GM23248 (cell line): ENCODE data around the gene WDR7. TPM values are rescaled to one million over a fixed set of nuclear protein-coding genes. Genes with fewer than 3 reads are reported as not detected.

Experiments used
- DNase-seq: peaks from one replicate; pipeline ENCODE4 v3.0.0-alpha.2; 2015
- H2AFZ ChIP-seq: fragments of 200-600 bp; sonication (generic); 2 replicates; pipeline ENCODE4 v1.6.1; 2016; ENCODE audit warnings: antibody characterized with exemption
- H3F3A ChIP-seq: fragments of 200-600 bp; sonication (generic); 2 replicates; pipeline ENCODE4 v1.6.1; 2016; ENCODE audit warnings: mild to moderate bottlenecking, antibody characterized with exemption, mixed run types; ENCODE audit not compliant: insufficient read depth
- H3K27ac ChIP-seq: fragments of 200-600 bp; sonication (generic); 2 replicates; pipeline ENCODE4 v1.5.1; 2016; ENCODE audit warnings: mild to moderate bottlenecking
- H3K27me3 ChIP-seq: fragments of 200-600 bp; sonication (generic); replicated peaks from 2 replicates; pipeline ENCODE4 v1.6.1; 2016; ENCODE audit warnings: mild to moderate bottlenecking; ENCODE audit not compliant: insufficient read depth
- H3K36me3 ChIP-seq: fragments of 200-600 bp; sonication (generic); 2 replicates; pipeline ENCODE4 v1.6.1; 2016; ENCODE audit warnings: low read depth, mild to moderate bottlenecking
- H3K4me1 ChIP-seq: fragments of 200-600 bp; sonication (generic); 2 replicates; pipeline ENCODE4 v1.6.1; 2016; ENCODE audit warnings: mild to moderate bottlenecking; ENCODE audit not compliant: insufficient read depth
- H3K4me2 ChIP-seq: fragments of 200-600 bp; sonication (generic); one replicate; pipeline ENCODE4 v1.6.1; 2016; ENCODE audit warnings: mild to moderate bottlenecking; ENCODE audit not compliant: unreplicated experiment
- H3K4me3 ChIP-seq: fragments of 200-600 bp; sonication (generic); 2 replicates; pipeline ENCODE4 v1.5.1; 2016; ENCODE audit warnings: mild to moderate bottlenecking
- H3K79me2 ChIP-seq: fragments of 200-600 bp; sonication (generic); 2 replicates; pipeline ENCODE4 v1.6.1; 2016; ENCODE audit warnings: mild to moderate bottlenecking; ENCODE audit not compliant: insufficient read depth
- H3K9ac ChIP-seq: fragments of 200-600 bp; sonication (generic); 2 replicates; pipeline ENCODE4 v1.6.1; 2016; ENCODE audit warnings: mild to moderate bottlenecking
- H3K9me2 ChIP-seq: fragments of 200-600 bp; sonication (generic); 2 replicates; pipeline ENCODE4 v1.6.1; 2016; ENCODE audit warnings: mixed run types, mild to moderate bottlenecking, moderate library complexity; ENCODE audit not compliant: insufficient read depth
- H3K9me3 ChIP-seq: fragments of 200-600 bp; sonication (generic); one replicate; pipeline ENCODE4 v1.6.1; 2017; ENCODE audit warnings: low read depth
- H4K20me1 ChIP-seq: fragments of 200-600 bp; sonication (generic); 2 replicates; pipeline ENCODE4 v1.6.0; 2016; ENCODE audit not compliant: insufficient read depth
- EZH2 ChIP-seq: fragments of 200-600 bp; sonication (generic); IDR thresholded peaks from 2 replicates; pipeline ENCODE4 v1.6.1; 2018; ENCODE audit warnings: antibody characterized with exemption, mild to moderate bottlenecking; ENCODE audit not compliant: insufficient read depth, poor library complexity, severe bottlenecking
- EZH2phosphoT487 ChIP-seq: fragments of 200-600 bp; sonication (generic); IDR thresholded peaks from 2 replicates; pipeline ENCODE4 v1.6.1; 2018; ENCODE audit warnings: antibody characterized with exemption, moderate library complexity, mild to moderate bottlenecking, low read depth; ENCODE audit not compliant: insufficient read depth
- WGBS, 2 experiments: methylation state at CpG; one replicate each; pipeline ENCODE4 v1.1.6; 2015 to 2017; ENCODE audit warnings: low lambda C conversion rate in 2 of 2, low coverage in 1 of 2; ENCODE audit errors: missing lambda C conversion rate in 2 of 2; 5-methylcytosine and 5-hydroxymethylcytosine counted together
- in situ Hi-C: fragments of 300-500 bp; cut with MboI; formaldehyde crosslinking; loops from 2 replicates; pipeline ENCODE4 v1.15.0; 2020
- polyA plus RNA-seq: library from polyadenylated mRNA; unstranded; fragments of >200 nt; fragmentation: Nextera tagmentation; extraction: Ambion mirVana; gene quantifications from 2 replicates; pipeline ENCODE4 v1.2.1, GENCODE V29; 2016
- total RNA-seq: library from RNA; depleted of rRNA; stranded (reverse); fragments of >200 nt; shearing (Covaris generic); gene quantifications from 2 replicates; pipeline ENCODE4 v1.2.3, GENCODE V29; 2014

WDR7 gene
- total and polyA plus RNA-seq, 2 experiments from 2014 or later: 6.7 to 8.3 TPM

- in situ Hi-C loops: no loop called here
- Histone ChIP-seq H3K27me3 (no peaks in the 10 kb centered on the region), H3K79me2 (no peaks in the 10 kb centered on the region), H3K4me2 (no peak overlapping the region), H3K9me3 (no peaks in the 10 kb centered on the region), H4K20me1 (no peaks in the 10 kb centered on the region), H3K4me3 (no peak overlapping the region), H3K9ac (no peak overlapping the region), H3K36me3 (no peaks in the 10 kb centered on the region), H3K27ac (no peak overlapping the region), H2AFZ (no peak overlapping the region), H3K9me2 (no peaks in the 10 kb centered on the region), H3F3A (peaks cover 4% of the 10 kb centered on the region), H3K4me1 (peaks cover 28% of the 10 kb centered on the region)
- TF ChIP-seq EZH2 (no peak), EZH2phosphoT487 (no peak)
- WGBS, 2 experiments: 91 to 100% methylated on average over 2 of the region's 2 CpGs
- DNase-seq: no peak
These were observed 351.5 kb downstream of the WDR7 start for GRCh38 chr18:57002627-57003026.

GRCh38 chr18:57003342-57003741 is 352.2 kb downstream of the WDR7 start:
- WGBS, 2 experiments: 42 to 46% methylated on average over 2 of the region's 2 CpGs
- H3K27ac ChIP-seq: no peak overlapping the region

GRCh38 chr18:57004366-57005121 is 353.4 kb downstream of the WDR7 start:
- WGBS, 2 experiments: 66 to 68% methylated on average over 5 of the region's 5 CpGs

More at GRCh38 chr18:57003342-57003741, 352.2 kb downstream of the WDR7 start:
- H3K9me2 ChIP-seq: no peaks in the 10 kb centered on the region
- peak; percentile 13 for DNase-seq
- in situ Hi-C loops: no loop called here
- TF ChIP-seq EZH2: no peak
- no peak for TF ChIP-seq EZH2phosphoT487
- H3K4me2 ChIP-seq: no peak overlapping the region
- no peaks in the 10 kb centered on the region for H3K9me3 ChIP-seq
- no peaks in the 10 kb centered on the region for H4K20me1 ChIP-seq
- no peak overlapping the region for H3K9ac ChIP-seq
- H3K36me3 ChIP-seq: no peaks in the 10 kb centered on the region
- peaks cover 28% of the 10 kb centered on the region for H3K4me1 ChIP-seq
- H2AFZ ChIP-seq: no peak overlapping the region
- H3K4me3 ChIP-seq: no peak overlapping the region
- no peaks in the 10 kb centered on the region for H3K27me3 ChIP-seq
- H3F3A ChIP-seq: peaks cover 4% of the 10 kb centered on the region
- no peaks in the 10 kb centered on the region for H3K79me2 ChIP-seq

DNA sequence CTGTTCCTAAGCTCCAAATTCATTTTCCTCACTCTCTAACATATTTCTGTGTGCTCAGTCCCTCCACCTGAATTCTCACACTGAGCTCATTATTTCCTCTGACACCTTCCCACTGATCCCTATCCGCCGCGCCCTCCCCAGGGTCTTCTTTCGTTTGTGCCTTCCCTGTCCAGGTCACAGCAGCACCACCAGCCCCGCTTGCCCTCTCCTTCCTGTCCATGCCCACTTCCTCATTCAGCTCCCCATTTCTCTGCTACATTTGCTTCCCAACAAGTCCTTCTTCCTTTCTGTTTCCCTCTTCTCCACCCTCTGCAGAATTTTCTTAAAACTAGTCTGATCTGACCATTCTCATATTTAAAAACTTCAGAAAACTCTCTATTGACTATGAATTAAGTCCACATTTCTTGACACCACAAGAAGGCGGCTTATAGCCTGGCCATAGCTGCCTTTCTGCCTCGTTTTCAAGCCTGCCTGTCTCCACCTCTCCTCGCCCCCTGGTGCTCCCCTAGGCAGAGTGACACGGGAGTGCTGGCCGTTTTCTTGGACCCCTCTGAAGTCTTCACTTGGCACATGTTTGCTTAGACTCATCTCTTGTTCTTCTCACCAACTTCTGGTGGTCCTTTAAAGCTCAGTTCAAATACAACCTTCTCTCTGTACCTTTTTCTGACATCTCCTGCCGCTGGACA is 357.0 kb downstream of the WDR7 start:
- peaks cover 4% of the 10 kb centered on the region for H3F3A ChIP-seq
- no peaks in the 10 kb centered on the region for H3K27me3 ChIP-seq
- DNase-seq: no peak
- WGBS, 2 experiments: 86 to 88% methylated on average over 11 of the region's 11 CpGs
- no peak overlapping the region for H3K27ac ChIP-seq
- no peaks in the 10 kb centered on the region for H3K9me2 ChIP-seq
- in situ Hi-C loops: no loop called here
- no peaks in the 10 kb centered on the region for H3K9me3 ChIP-seq
- H3K4me3 ChIP-seq: no peak overlapping the region
- H2AFZ ChIP-seq: no peak overlapping the region
- H3K4me1 ChIP-seq: peaks cover 19% of the 10 kb centered on the region
- H3K79me2 ChIP-seq: no peaks in the 10 kb centered on the region
- no peak overlapping the region for H3K9ac ChIP-seq
- no peak for TF ChIP-seq EZH2
- no peak for TF ChIP-seq EZH2phosphoT487
- H4K20me1 ChIP-seq: no peaks in the 10 kb centered on the region
- no peak overlapping the region for H3K4me2 ChIP-seq
- no peaks in the 10 kb centered on the region for H3K36me3 ChIP-seq

More at GRCh38 chr18:57004366-57005121, 353.4 kb downstream of the WDR7 start:
- Histone ChIP-seq H4K20me1 (no peaks in the 10 kb centered on the region), H3K4me1 (peaks cover 28% of the 10 kb centered on the region), H3K9me2 (no peaks in the 10 kb centered on the region), H3K27me3 (no peaks in the 10 kb centered on the region), H3K9ac (no peak overlapping the region), H3K79me2 (no peaks in the 10 kb centered on the region), H3K27ac (no peak overlapping the region), H3K36me3 (no peaks in the 10 kb centered on the region), H3K4me3 (no peak overlapping the region), H3K9me3 (no peaks in the 10 kb centered on the region), H3K4me2 (peak overlapping the region; percentile 16), H3F3A (peaks cover 4% of the 10 kb centered on the region), H2AFZ (peak overlapping the region; percentile 17; the same call in 1 of the 2 replicates)
- in situ Hi-C loops: no loop called here
- peak; percentile 75 for DNase-seq
- TF ChIP-seq EZH2phosphoT487: no peak
- no peak for TF ChIP-seq EZH2
